ENCODE data around the gene HK1.
A peak's percentile ranks its signal among the peaks of the same experiment; 100 is the strongest.

The HK1 gene

DNA sequence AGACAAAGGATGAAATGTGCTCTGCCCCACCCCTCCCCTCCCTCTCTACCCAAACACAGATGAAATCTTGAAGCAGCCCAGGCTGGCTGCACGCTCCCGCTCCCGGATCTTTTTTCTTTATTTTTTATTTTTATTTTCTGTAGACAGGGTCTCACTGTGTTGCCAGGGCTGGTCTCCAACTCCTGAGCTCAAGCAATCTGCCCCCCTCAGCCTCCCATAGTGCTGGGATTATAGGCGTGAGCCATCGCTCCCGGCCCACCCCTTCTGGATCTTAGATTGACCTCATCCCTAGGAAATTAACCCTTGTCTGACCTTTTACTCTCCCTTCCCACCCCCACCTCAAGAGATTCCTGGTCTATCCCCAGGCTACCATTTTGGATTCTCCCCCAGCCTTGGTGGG is 124.1 kb downstream of the HK1 start:
- TF ChIP-seq, protein P1, sequence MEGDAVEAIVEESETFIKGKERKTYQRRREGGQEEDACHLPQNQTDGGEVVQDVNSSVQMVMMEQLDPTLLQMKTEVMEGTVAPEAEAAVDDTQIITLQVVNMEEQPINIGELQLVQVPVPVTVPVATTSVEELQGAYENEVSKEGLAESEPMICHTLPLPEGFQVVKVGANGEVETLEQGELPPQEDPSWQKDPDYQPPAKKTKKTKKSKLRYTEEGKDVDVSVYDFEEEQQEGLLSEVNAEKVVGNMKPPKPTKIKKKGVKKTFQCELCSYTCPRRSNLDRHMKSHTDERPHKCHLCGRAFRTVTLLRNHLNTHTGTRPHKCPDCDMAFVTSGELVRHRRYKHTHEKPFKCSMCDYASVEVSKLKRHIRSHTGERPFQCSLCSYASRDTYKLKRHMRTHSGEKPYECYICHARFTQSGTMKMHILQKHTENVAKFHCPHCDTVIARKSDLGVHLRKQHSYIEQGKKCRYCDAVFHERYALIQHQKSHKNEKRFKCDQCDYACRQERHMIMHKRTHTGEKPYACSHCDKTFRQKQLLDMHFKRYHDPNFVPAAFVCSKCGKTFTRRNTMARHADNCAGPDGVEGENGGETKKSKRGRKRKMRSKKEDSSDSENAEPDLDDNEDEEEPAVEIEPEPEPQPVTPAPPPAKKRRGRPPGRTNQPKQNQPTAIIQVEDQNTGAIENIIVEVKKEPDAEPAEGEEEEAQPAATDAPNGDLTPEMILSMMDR (IDR thresholded peaks at IDR 0.05; ENCODE audit: low read depth, low read length) = no peak
- DNase-seq = no peak
- Histone ChIP-seq H3K36me3 (peaks cover 14% of the 10 kb centered on the region; the same call in 1 of the 2 replicates), H3K9me3 (ENCODE audit: severe bottlenecking) (no peaks in the 10 kb centered on the region), H3K27ac (no peak overlapping the region), H3K27me3 (ENCODE audit: insufficient read depth, low read depth, severe bottlenecking) (no peaks in the 10 kb centered on the region), H3K4me3 (ENCODE audit: low read depth, low read length) (no peak overlapping the region)

GRCh38 chr10:69403066-69403465 is 124.8 kb downstream of the HK1 start:
- DNase-seq = no peak
- H3K9me3 ChIP-seq (ENCODE audit: severe bottlenecking) = no peaks in the 10 kb centered on the region

DNA sequence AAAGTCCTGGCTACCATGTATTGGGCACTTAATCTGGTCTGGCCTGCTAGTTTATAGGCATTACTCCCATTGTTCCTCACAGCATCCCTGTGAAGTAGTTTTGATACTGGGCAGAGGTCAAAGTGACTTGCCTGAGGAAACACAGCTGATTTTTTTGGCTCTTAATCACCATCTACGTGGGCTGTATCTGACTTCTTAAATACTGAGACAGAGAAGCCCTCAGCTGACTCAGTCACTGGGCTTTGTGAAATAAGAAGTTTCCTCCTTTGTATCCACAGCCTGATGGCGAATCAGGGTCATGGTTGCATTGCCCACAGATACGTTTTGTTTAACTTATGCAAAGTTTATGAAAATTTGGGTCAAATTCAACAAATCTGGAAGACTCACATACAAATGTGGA is 125.2 kb downstream of the HK1 start:
- Histone ChIP-seq H3K27ac (no peak overlapping the region), H3K36me3 (peaks cover 11% of the 10 kb centered on the region; the same call in 1 of the 2 replicates), H3K27me3 (ENCODE audit: insufficient read depth, low read depth, severe bottlenecking) (no peaks in the 10 kb centered on the region), H3K9me3 (ENCODE audit: severe bottlenecking) (no peaks in the 10 kb centered on the region), H3K4me3 (ENCODE audit: low read depth, low read length) (no peak overlapping the region)
- no peak for DNase-seq
- TF ChIP-seq, protein P1 (IDR thresholded peaks at IDR 0.05; ENCODE audit: low read depth, low read length) = no peak

More at GRCh38 chr10:69403066-69403465, 124.8 kb downstream of the HK1 start:
- TF ChIP-seq, protein P1 (IDR thresholded peaks at IDR 0.05; ENCODE audit: low read depth, low read length) = no peak
- Histone ChIP-seq H3K27ac (no peak overlapping the region), H3K4me3 (ENCODE audit: low read depth, low read length) (no peak overlapping the region), H3K36me3 (peaks cover 11% of the 10 kb centered on the region; the same call in 1 of the 2 replicates), H3K27me3 (ENCODE audit: insufficient read depth, low read depth, severe bottlenecking) (no peaks in the 10 kb centered on the region)

- Histone ChIP-seq H3K27ac (no peak overlapping the region), H3K36me3 (peaks cover 7% of the 10 kb centered on the region; the same call in 1 of the 2 replicates)
- no peak for DNase-seq
Observed at GRCh38 chr10:69404786-69405185, 126.5 kb downstream of the HK1 start.

GRCh38 chr10:69405221-69405620 is 126.9 kb downstream of the HK1 start:
- DNase-seq = no peak
- no peak overlapping the region for H3K4me3 ChIP-seq (ENCODE audit: low read depth, low read length)
- TF ChIP-seq, protein P1 (IDR thresholded peaks at IDR 0.05; ENCODE audit: low read depth, low read length) = no peak
- no peaks in the 10 kb centered on the region for H3K27me3 ChIP-seq (ENCODE audit: insufficient read depth, low read depth, severe bottlenecking)
- H3K36me3 ChIP-seq = peaks cover 7% of the 10 kb centered on the region; the same call in 1 of the 2 replicates
- H3K27ac ChIP-seq = no peak overlapping the region
- no peaks in the 10 kb centered on the region for H3K9me3 ChIP-seq (ENCODE audit: severe bottlenecking)

More at GRCh38 chr10:69404786-69405185, 126.5 kb downstream of the HK1 start:
- TF ChIP-seq, protein P1 (IDR thresholded peaks at IDR 0.05; ENCODE audit: low read depth, low read length) = no peak
- Histone ChIP-seq H3K27me3 (ENCODE audit: insufficient read depth, low read depth, severe bottlenecking) (no peaks in the 10 kb centered on the region), H3K4me3 (ENCODE audit: low read depth, low read length) (no peak overlapping the region), H3K9me3 (ENCODE audit: severe bottlenecking) (no peaks in the 10 kb centered on the region)

GRCh38 chr10:69406302-69406811 is 128.1 kb downstream of the HK1 start:
- DNase-seq = peak; percentile 27
- Histone ChIP-seq H3K4me3 (ENCODE audit: low read depth, low read length) (no peak overlapping the region), H3K36me3 (peaks cover 3% of the 10 kb centered on the region; the same call in 1 of the 2 replicates), H3K9me3 (ENCODE audit: severe bottlenecking) (no peaks in the 10 kb centered on the region), H3K27ac (no peak overlapping the region), H3K27me3 (ENCODE audit: insufficient read depth, low read depth, severe bottlenecking) (no peaks in the 10 kb centered on the region)
- TF ChIP-seq, protein P1 (IDR thresholded peaks at IDR 0.05; ENCODE audit: low read depth, low read length) = no peak
